ENCODE measurements around the gene VAPA.

VAPA gene

DNA sequence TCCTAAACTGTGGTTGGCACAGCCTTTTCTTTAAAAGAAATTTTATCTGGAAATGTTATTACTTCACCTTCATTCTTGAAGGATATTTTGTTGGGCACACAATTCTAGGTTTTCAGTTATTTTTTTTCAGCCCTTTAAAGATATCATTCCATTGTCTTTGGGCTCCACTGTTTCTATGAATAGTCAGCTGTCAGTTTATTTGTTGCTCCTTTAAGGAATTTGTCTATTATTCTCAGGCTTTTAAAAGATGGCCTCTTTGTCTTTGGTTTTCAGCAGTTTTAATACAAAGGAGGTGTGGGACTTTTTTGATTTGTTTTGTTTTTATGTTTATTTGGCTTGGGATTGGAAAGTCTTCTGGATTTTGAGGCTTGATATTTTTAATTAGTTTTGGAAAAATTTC is 61.8 kb downstream of the VAPA start:
- DNase-seq (ENCODE audit: insufficient read length, low spot score) (no peak), FAIRE-seq (no peak)
- TF ChIP-seq, protein P1, sequence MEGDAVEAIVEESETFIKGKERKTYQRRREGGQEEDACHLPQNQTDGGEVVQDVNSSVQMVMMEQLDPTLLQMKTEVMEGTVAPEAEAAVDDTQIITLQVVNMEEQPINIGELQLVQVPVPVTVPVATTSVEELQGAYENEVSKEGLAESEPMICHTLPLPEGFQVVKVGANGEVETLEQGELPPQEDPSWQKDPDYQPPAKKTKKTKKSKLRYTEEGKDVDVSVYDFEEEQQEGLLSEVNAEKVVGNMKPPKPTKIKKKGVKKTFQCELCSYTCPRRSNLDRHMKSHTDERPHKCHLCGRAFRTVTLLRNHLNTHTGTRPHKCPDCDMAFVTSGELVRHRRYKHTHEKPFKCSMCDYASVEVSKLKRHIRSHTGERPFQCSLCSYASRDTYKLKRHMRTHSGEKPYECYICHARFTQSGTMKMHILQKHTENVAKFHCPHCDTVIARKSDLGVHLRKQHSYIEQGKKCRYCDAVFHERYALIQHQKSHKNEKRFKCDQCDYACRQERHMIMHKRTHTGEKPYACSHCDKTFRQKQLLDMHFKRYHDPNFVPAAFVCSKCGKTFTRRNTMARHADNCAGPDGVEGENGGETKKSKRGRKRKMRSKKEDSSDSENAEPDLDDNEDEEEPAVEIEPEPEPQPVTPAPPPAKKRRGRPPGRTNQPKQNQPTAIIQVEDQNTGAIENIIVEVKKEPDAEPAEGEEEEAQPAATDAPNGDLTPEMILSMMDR (IDR thresholded peaks at IDR 0.05; ENCODE audit: insufficient read depth, missing control alignments) = no peak

DNA sequence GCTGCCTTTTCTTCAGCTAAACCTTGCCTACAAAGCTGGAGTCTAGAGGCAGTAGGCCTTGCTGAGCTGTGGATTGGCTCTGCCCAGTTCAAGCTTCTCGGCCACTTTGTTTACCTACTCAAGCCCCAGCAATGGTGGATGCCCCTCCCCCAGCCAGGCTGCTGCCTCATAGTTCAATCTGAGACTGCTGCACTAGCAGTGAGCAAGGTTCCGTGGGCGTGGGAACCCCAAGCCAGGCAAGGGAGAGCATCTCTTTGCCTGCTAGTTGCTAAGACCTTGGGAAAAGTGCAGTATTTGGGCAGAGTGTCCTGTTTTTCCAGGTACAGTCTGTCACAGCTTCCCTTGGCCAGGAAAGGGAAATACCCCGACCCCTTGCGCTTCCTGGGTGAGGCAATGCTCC is 68.9 kb downstream of the VAPA start:
- no peak for FAIRE-seq
- no peak for DNase-seq (ENCODE audit: insufficient read length, low spot score)
- TF ChIP-seq, protein P1 (IDR thresholded peaks at IDR 0.05; ENCODE audit: insufficient read depth, missing control alignments) = no peak

DNA sequence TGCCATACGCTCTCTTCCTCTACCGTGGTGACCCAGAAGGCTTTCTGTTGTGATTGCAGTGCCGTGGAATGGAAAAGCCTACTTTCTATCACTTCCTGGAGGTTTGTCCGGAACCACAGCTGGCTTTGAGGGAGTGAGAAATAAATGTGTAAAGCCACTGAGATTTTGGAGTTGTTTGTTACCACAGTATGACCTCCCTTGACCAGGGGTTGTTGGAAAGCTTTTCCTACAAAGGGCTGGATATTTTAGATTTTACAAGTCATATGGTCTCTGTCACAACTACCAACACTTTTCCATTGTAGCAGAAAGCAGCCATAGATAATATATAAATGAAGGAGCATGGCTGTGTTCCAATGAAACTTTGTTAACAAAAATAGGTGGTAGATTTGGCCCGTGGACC is 70.3 kb downstream of the VAPA start:
- TF ChIP-seq, protein P1 (IDR thresholded peaks at IDR 0.05; ENCODE audit: insufficient read depth, missing control alignments) = no peak
- FAIRE-seq = no peak
- DNase-seq (ENCODE audit: insufficient read length, low spot score) = no peak

DNA sequence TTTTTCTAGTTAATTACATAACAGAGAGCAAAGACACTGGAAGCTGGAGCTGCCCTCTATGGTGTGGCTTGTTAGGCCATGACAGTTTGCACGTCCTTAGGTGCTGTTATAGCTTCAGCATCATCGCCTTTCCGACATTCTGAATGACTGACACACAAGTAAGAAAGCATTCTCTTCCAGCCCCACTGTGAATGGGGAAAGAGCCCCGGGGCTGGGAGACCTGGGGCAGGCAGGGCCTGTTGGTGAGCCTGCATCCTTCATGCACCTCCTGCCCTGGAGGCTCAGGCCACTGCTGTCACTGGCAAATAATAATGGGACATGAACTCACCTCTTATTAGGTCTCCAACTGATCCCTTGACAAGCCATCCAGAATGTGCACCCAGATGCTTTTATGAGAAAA is 71.8 kb downstream of the VAPA start:
- no peak for DNase-seq (ENCODE audit: insufficient read length, low spot score)
- no peak for FAIRE-seq
- TF ChIP-seq, protein P1 (IDR thresholded peaks at IDR 0.05; ENCODE audit: insufficient read depth, missing control alignments) = no peak

DNA sequence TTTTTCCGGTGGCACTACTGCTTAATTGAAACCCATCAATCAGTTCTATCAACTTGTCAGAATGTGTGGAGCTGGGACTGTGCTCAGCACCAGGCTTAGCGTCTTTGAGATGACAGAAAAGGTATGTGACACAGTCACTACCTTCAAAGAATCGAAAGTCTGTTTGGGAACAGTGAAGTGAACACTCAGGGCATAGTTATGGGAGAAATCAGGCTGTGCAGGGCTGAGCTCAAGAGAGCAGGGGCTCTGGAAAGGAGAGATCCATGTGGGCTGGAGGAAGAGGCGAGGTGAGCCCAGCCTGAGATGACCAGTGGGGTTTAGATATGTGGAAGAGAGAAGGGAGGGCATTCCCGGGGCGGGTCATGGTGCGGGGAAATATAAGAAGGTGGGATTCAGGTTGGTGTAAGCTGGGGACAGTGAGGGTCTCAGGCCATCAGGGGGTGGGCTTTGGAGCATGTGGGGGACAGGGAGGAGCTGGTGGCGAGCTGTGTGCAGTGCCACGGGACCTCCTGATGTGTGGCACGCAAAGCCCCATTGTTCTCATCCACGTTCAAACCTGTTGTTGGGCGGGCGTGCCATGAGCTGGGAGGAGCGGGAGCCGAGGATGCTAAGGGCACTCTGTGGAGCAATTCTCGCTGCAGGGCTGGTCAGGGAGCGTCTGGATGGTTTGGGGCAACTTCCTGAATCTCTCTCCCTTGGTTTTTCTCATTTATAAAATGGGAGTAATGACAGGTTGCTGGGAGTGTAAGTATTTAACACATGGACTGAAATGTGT is 72.5 kb downstream of the VAPA start:
- TF ChIP-seq, protein P1 (IDR thresholded peaks at IDR 0.05; ENCODE audit: insufficient read depth, missing control alignments) = no peak
- DNase-seq (ENCODE audit: insufficient read length, low spot score) (no peak), FAIRE-seq (no peak)

DNA sequence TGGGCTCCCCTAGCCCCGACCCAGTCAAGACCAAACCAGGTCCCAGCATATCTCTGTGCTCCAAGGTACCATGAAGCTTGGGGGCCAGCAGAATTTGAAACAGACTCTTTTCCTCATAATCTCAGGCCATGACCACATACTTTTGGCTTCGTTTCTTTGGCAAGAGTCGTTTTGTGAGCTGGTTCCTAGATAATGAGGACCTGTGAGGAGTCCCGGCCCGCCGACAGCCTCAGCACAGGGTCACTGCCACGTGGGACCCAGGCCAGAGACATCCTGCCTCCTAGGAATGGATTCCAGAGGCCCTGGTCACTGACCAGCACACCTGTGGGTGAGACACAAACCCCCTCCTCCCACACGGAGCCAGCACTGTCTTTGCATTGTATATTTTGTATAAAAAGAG is 73.5 kb downstream of the VAPA start:
- FAIRE-seq (no peak), DNase-seq (ENCODE audit: insufficient read length, low spot score) (no peak)
- TF ChIP-seq, protein P1 (IDR thresholded peaks at IDR 0.05; ENCODE audit: insufficient read depth, missing control alignments) = no peak

DNA sequence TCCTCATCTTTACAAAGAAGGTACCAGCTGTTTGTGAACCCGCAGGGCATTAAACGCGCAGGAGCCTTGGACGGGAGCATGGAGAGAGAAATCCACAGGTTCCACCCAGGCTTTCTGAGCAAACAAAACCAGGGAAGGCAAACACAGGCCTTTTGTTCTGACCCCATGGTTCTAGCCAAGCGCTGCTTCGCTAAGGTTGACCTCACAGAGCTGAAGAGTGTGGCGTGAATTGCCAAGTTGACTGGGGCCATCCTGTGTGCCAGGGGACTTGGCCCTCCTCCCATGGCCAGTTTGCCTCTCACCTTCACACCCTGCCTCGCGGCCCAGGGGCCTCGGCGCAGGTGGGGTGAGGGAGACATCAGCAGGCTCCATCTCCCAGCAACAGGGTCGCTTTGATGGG is 74.1 kb downstream of the VAPA start:
- TF ChIP-seq, protein P1 (IDR thresholded peaks at IDR 0.05; ENCODE audit: insufficient read depth, missing control alignments) = no peak
- FAIRE-seq (no peak), DNase-seq (ENCODE audit: insufficient read length, low spot score) (no peak)
